IPS-18a (cell line): ENCODE data around the gene AKAIN1.

Experiments used
- H3K27ac ChIP-seq: one replicate; pipeline ENCODE4 v1.5.1; 2013; ENCODE audit warnings: low read length
- H3K27me3 ChIP-seq: one replicate; pipeline ENCODE4 v1.6.1; 2013; ENCODE audit warnings: mild to moderate bottlenecking, low read length; ENCODE audit not compliant: control insufficient read depth, insufficient read depth
- H3K36me3 ChIP-seq: one replicate; pipeline ENCODE4 v1.6.1; 2013; ENCODE audit warnings: low read depth, low read length; ENCODE audit not compliant: control insufficient read depth
- H3K4me1 ChIP-seq: one replicate; pipeline ENCODE4 v1.6.1; 2013; ENCODE audit warnings: low read depth, low read length; ENCODE audit not compliant: control insufficient read depth
- H3K4me3 ChIP-seq: one replicate; pipeline ENCODE4 v1.5.1; 2013; ENCODE audit warnings: low read length
- H3K9ac ChIP-seq: one replicate; pipeline ENCODE4 v1.6.1; 2013; ENCODE audit warnings: mild to moderate bottlenecking, low read length, moderate library complexity
- H3K9me3 ChIP-seq: one replicate; pipeline ENCODE4 v1.6.1; 2013; ENCODE audit warnings: low read depth, low read length; ENCODE audit not compliant: control insufficient read depth

AKAIN1 gene

GRCh38 chr18:5197032-5197434, at the start of gene AKAIN1:
Gene AKAIN1 (minus strand): TSS chr18:5197257. CDS start chr18:5197053, 204 bp downstream.
- Histone ChIP-seq H3K36me3 (no peaks in the 10 kb centered on the region), H3K9me3 (no peaks in the 10 kb centered on the region), H3K27me3 (peaks cover 74% of the 10 kb centered on the region), H3K4me3 (peak within 1 kb of the TSS; percentile 81), H3K4me1 (peaks cover 3% of the 10 kb centered on the region), H3K27ac (no peak within 1 kb of the TSS), H3K9ac (no peak within 1 kb of the TSS)

- H3K27ac ChIP-seq, result no peak overlapping the region
- no peaks in the 10 kb centered on the region for H3K27me3 ChIP-seq
- no peak overlapping the region for H3K9ac ChIP-seq
- no peaks in the 10 kb centered on the region for H3K9me3 ChIP-seq
- peaks cover 3% of the 10 kb centered on the region for H3K4me1 ChIP-seq
- no peaks in the 10 kb centered on the region for H3K36me3 ChIP-seq
- H3K4me3 ChIP-seq, result no peak overlapping the region
These were observed 47.9 kb upstream of the AKAIN1 start for GRCh38 chr18:5244941-5245340.

- H3K27me3 ChIP-seq, result peaks cover 9% of the 10 kb centered on the region
- H3K36me3 ChIP-seq, result no peaks in the 10 kb centered on the region
- peak overlapping the region; percentile 93 for H3K4me3 ChIP-seq
- no peak overlapping the region for H3K27ac ChIP-seq
- peaks cover 20% of the 10 kb centered on the region for H3K4me1 ChIP-seq
- H3K9ac ChIP-seq, result peak overlapping the region; percentile 25
- H3K9me3 ChIP-seq, result no peaks in the 10 kb centered on the region
These were observed 42.4 kb upstream of the AKAIN1 start for GRCh38 chr18:5239447-5239846.

GRCh38 chr18:5238371-5238976, 41.4 kb upstream of the AKAIN1 start:
- Histone ChIP-seq H3K9me3 (no peaks in the 10 kb centered on the region), H3K4me1 (peaks cover 20% of the 10 kb centered on the region), H3K4me3 (peak overlapping the region; percentile 93), H3K36me3 (no peaks in the 10 kb centered on the region), H3K9ac (peak overlapping the region; percentile 85), H3K27me3 (peaks cover 9% of the 10 kb centered on the region), H3K27ac (no peak overlapping the region)

GRCh38 chr18:5237723-5238370, 40.8 kb upstream of the AKAIN1 start:
- peak overlapping the region; percentile 93 for H3K4me3 ChIP-seq
- peaks cover 20% of the 10 kb centered on the region for H3K4me1 ChIP-seq
- H3K27ac ChIP-seq, result peak overlapping the region; percentile 64
- peak overlapping the region; percentile 85 for H3K9ac ChIP-seq
- no peaks in the 10 kb centered on the region for H3K9me3 ChIP-seq
- H3K36me3 ChIP-seq, result no peaks in the 10 kb centered on the region
- peaks cover 9% of the 10 kb centered on the region for H3K27me3 ChIP-seq

- Histone ChIP-seq H3K27ac (peak overlapping the region; percentile 64), H3K9me3 (no peaks in the 10 kb centered on the region), H3K9ac (peak overlapping the region; percentile 85), H3K4me3 (peak overlapping the region; percentile 93), H3K27me3 (peaks cover 9% of the 10 kb centered on the region), H3K4me1 (peaks cover 20% of the 10 kb centered on the region), H3K36me3 (no peaks in the 10 kb centered on the region)
These were observed 40.1 kb upstream of the AKAIN1 start for GRCh38 chr18:5237083-5237722.

- H3K27ac ChIP-seq, result no peak overlapping the region
- no peaks in the 10 kb centered on the region for H3K36me3 ChIP-seq
- H3K4me1 ChIP-seq, result no peaks in the 10 kb centered on the region
- no peaks in the 10 kb centered on the region for H3K9me3 ChIP-seq
- H3K9ac ChIP-seq, result no peak overlapping the region
- H3K4me3 ChIP-seq, result no peak overlapping the region
- H3K27me3 ChIP-seq, result no peaks in the 10 kb centered on the region
These were observed 17.7 kb upstream of the AKAIN1 start for GRCh38 chr18:5214583-5215351.

GRCh38 chr18:5207471-5208150, 10.6 kb upstream of the AKAIN1 start:
- no peaks in the 10 kb centered on the region for H3K27me3 ChIP-seq
- no peaks in the 10 kb centered on the region for H3K9me3 ChIP-seq
- H3K4me3 ChIP-seq, result no peak overlapping the region
- H3K4me1 ChIP-seq, result no peaks in the 10 kb centered on the region
- no peaks in the 10 kb centered on the region for H3K36me3 ChIP-seq
- H3K9ac ChIP-seq, result no peak overlapping the region
- no peak overlapping the region for H3K27ac ChIP-seq

GRCh38 chr18:5198311-5198710, 1.3 kb upstream of the AKAIN1 start:
- Histone ChIP-seq H3K4me3 (no peak overlapping the region), H3K27me3 (peaks cover 70% of the 10 kb centered on the region), H3K27ac (no peak overlapping the region), H3K9ac (no peak overlapping the region), H3K36me3 (no peaks in the 10 kb centered on the region), H3K9me3 (no peaks in the 10 kb centered on the region), H3K4me1 (peaks cover 3% of the 10 kb centered on the region)

- Histone ChIP-seq H3K36me3 (no peaks in the 10 kb centered on the region), H3K27me3 (peaks cover 74% of the 10 kb centered on the region), H3K4me3 (peak overlapping the region; percentile 81), H3K9ac (no peak overlapping the region), H3K4me1 (peaks cover 3% of the 10 kb centered on the region), H3K9me3 (no peaks in the 10 kb centered on the region), H3K27ac (no peak overlapping the region)
These were observed 404 bp upstream of the AKAIN1 start for GRCh38 chr18:5197461-5197860.
